Measurements from ENCODE around the gene RSRC1. TPM values are rescaled to one million over a fixed set of nuclear protein-coding genes. Genes with fewer than 3 reads are reported as not detected.
"Not testable (repeated sequence)": the region's sequence is repeated elsewhere in the genome, so short reads cannot be mapped to it uniquely, and the experiment has no call there.

RSRC1 gene
- total and polyA plus RNA-seq, 7 donors, result 12.9 to 27.2 (median 19.7) TPM

DNA sequence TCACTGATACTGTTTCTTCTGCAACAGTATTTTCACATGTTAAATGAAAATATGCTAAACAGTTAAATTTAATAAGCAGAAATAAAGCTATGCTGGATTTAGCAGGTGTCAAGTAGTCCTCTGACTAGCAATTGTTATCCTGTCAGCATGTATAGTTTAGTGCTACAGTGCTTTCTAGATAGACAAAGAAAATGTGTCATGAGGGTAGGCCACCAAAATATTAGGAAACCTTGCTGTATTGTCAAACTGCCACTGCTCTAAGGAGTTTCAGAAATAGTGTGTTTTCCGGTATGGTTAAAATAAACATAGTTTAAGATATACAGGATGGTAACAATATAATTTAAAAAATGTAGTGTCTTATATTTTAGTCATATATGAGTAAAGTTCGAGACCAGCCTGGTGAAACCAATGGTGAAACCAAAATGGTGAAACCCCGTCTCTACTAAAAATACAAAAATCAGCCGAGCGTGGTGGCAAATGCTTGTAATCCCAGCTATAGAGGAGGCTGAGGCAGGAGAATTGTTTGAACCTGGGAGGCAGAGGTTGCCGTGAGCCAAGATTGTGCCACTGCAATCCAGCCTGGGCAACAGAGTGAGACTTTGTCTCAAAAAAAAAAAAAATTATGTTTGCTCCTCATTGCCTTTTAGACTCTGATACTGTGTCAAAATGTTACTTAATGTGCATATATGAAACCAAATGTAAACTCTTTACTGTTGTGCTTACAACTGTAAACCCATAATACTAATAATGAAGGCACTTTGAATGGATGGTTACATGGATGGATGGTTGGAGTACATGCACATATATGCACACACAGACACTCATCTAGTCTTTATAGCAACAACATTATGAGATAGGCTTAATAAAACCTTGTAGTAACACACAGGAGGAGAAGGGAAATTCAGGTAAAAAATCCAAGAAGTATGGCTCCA lies 204.8 kb downstream of the RSRC1 start:
- H3K4me1 ChIP-seq, result no peaks in the 10 kb centered on the region
- 96 to 99% (median 98%) methylated on average over 6 of the region's 6 CpGs for WGBS, 3 donors
- DNase-seq (no peak), ATAC-seq (no peak)
- H3K9me3 ChIP-seq, result no peaks in the 10 kb centered on the region
- no peaks in the 10 kb centered on the region for H3K36me3 ChIP-seq (ENCODE audit: insufficient read depth in 1 of 2, low read depth in 1 of 2)
- H3K27ac ChIP-seq, result no peak overlapping the region
- TF ChIP-seq, protein P1, sequence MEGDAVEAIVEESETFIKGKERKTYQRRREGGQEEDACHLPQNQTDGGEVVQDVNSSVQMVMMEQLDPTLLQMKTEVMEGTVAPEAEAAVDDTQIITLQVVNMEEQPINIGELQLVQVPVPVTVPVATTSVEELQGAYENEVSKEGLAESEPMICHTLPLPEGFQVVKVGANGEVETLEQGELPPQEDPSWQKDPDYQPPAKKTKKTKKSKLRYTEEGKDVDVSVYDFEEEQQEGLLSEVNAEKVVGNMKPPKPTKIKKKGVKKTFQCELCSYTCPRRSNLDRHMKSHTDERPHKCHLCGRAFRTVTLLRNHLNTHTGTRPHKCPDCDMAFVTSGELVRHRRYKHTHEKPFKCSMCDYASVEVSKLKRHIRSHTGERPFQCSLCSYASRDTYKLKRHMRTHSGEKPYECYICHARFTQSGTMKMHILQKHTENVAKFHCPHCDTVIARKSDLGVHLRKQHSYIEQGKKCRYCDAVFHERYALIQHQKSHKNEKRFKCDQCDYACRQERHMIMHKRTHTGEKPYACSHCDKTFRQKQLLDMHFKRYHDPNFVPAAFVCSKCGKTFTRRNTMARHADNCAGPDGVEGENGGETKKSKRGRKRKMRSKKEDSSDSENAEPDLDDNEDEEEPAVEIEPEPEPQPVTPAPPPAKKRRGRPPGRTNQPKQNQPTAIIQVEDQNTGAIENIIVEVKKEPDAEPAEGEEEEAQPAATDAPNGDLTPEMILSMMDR (IDR thresholded peaks at IDR 0.05), result no peak
- intact Hi-C loops (cut with DNase I), result no loop called here
- H3K27me3 ChIP-seq (ENCODE audit: insufficient read depth in 3 of 3, low read length in 2 of 3), result no peaks in the 10 kb centered on the region
- no peak overlapping the region for H3K4me3 ChIP-seq

DNA sequence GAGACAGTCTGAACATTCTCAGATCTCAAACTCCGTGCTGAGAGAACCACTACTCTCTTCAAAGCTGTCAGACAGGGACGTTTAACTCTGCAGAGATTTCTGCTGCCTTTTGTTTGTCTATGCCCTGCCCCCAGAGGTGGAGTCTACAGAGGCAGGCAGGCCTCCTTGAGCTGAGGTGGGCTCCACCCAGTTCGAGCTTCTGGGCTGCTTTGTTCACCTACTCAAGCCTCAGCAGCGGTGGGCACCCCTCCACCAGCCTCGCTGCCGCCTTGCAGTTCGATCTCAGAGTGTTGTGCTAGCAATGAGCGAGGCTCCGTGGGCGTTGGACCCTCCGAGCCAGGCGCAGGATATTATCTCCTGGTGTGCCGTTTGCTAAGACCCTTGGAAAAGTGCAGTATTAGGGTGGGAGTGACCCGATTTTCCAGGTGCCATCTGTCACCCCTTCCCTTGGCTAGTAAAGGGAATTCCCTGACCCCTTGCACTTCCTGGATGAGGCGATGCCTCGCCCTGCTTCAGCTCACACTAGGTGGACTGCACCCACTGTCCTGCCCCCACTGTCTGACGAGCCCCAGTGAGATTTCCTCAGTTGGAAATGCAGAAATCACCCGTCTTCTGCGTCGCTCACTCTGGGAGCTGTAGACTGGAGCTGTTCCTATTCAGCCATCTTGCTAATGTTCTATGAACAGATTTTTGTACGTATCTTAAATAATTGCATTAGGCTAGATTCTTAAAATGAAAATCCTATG lies 220.0 kb downstream of the RSRC1 start:
- not testable (repeated sequence) for H3K4me3 ChIP-seq

DNA sequence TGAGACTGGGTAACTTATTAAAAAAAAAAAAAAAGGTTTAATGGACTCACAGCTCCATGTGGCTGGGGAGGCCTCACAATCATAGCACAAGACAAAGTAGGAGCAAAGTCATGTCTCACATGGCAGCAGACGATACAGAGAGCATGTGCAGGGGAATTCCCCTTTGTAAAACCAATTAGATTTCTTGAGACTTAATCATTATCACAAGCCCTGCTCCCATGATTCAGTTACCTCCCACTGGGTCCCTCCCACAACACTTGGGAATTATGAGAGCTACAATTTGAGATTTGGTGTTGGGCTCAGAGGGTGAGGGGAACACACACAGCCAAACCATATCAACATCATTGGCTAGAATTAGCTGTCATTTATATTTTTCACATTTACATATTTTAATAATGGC lies 221.0 kb downstream of the RSRC1 start:
- no peaks in the 10 kb centered on the region for H3K4me1 ChIP-seq
- no peak overlapping the region for H3K4me3 ChIP-seq
- no peak for ATAC-seq
- H3K27ac ChIP-seq, result no peak overlapping the region
- intact Hi-C loops (cut with DNase I), result no loop called here
- H3K27me3 ChIP-seq (ENCODE audit: insufficient read depth in 3 of 3, low read length in 2 of 3), result no peaks in the 10 kb centered on the region
- no peaks in the 10 kb centered on the region for H3K9me3 ChIP-seq
- no peaks in the 10 kb centered on the region for H3K36me3 ChIP-seq (ENCODE audit: insufficient read depth in 1 of 2, low read depth in 1 of 2)
- TF ChIP-seq, protein P1 (IDR thresholded peaks at IDR 0.05), result no peak
- 80 to 92% (median 90%) methylated on average over 1 of the region's 1 CpG for WGBS, 3 donors
- no peak for DNase-seq

More for the DNA sequence above, 220.0 kb downstream of the RSRC1 start:
- H3K9me3 ChIP-seq; intact Hi-C loops (cut with DNase I); DNase-seq; H3K4me1 ChIP-seq; H3K36me3 ChIP-seq (ENCODE audit: insufficient read depth in 1 of 2, low read depth in 1 of 2); ATAC-seq; H3K27ac ChIP-seq; H3K27me3 ChIP-seq (ENCODE audit: insufficient read depth in 3 of 3, low read length in 2 of 3): not testable (repeated sequence)
- WGBS, 3 donors, result 49 to 61% (median 56%) methylated on average over 21 of the region's 21 CpGs

DNA sequence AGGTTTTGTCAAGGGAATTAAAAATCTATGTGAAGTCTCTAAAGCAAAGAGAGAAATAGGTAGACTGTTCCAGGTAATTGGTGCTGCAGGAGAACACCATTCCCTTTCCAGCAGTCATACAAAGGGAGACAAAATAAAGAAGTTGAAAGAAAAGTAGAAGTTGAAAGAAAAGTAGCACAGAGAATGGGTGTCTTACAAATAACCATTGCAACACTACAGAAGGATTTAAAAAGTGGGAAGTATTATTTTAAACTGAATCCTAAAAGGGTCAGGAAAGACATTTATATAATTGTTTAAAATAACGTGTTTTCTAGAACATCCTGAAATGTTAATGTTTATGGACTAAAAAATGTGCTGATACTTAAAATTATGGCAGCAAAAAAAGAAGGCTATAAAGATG lies 223.8 kb downstream of the RSRC1 start:
- H3K27ac ChIP-seq, result no peak overlapping the region
- 87 to 92% (median 89%) methylated on average over 1 of the region's 1 CpG for WGBS, 3 donors
- H3K4me1 ChIP-seq, result no peaks in the 10 kb centered on the region
- TF ChIP-seq, protein P1 (IDR thresholded peaks at IDR 0.05), result no peak
- H3K27me3 ChIP-seq (ENCODE audit: insufficient read depth in 3 of 3, low read length in 2 of 3), result no peaks in the 10 kb centered on the region
- DNase-seq (no peak), ATAC-seq (no peak)
- no peaks in the 10 kb centered on the region for H3K9me3 ChIP-seq
- H3K36me3 ChIP-seq (ENCODE audit: insufficient read depth in 1 of 2, low read depth in 1 of 2), result no peaks in the 10 kb centered on the region
- intact Hi-C loops (cut with DNase I), result no loop called here
- H3K4me3 ChIP-seq, result no peak overlapping the region

DNA sequence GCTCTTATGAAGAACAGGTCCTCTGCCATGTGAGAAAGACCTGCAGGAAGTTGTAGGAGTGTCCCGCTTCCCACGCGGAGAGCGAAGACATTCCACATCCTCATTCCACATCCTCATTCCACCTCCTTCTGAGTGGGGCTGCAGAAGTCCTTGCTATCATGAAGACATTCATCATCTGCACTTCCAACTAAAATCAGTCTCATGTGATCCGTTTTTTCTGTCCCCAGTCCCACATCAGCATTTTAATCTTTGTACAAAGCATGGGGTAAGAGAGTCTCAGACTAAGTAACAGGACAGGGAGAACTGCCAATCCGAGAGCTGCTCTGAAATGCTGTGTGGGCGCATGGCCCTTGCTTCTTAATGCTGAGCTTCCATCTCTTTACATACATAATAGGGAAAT lies 227.2 kb downstream of the RSRC1 start:
- TF ChIP-seq, protein P1 (IDR thresholded peaks at IDR 0.05), result no peak
- Histone ChIP-seq H3K27ac (no peak overlapping the region), H3K27me3 (ENCODE audit: insufficient read depth in 3 of 3, low read length in 2 of 3) (no peaks in the 10 kb centered on the region), H3K9me3 (no peaks in the 10 kb centered on the region), H3K4me3 (no peak overlapping the region), H3K4me1 (no peaks in the 10 kb centered on the region), H3K36me3 (ENCODE audit: insufficient read depth in 1 of 2, low read depth in 1 of 2) (no peaks in the 10 kb centered on the region)
- 89 to 92% (median 92%) methylated on average over 7 of the region's 7 CpGs for WGBS, 3 donors
- DNase-seq (no peak), ATAC-seq (no peak)
- intact Hi-C loops (cut with DNase I), result no loop called here
